Psoas muscle (tissue), 8 donors: Measurements from ENCODE around the gene SENP7. TPM values are rescaled to one million over a fixed set of nuclear protein-coding genes. Genes with fewer than 3 reads are reported as not detected.

Experiments used
- ATAC-seq, 4 donors: fragments of 200-7000 bp; cut with Tn5 transposase; one replicate each; pipeline ENCODE4 v1.9.1; 2020; ENCODE audit warnings: moderate library complexity in 3 of 4, mild to moderate bottlenecking in 2 of 4
- DNase-seq, 2 donors: peaks; one replicate each; pipeline ENCODE4 v3.0.0-alpha.2; 2020
- H3K27ac ChIP-seq: fragments of 200-600 bp; one replicate; pipeline ENCODE4 v1.8.0; 2022
- H3K27me3 ChIP-seq, 3 donors: fragments of 200-600 bp in 1 of 3; one replicate each; pipeline versions ENCODE4 v1.6.1 to v1.8.0; 2013 to 2022; ENCODE audit warnings: low read length in 2 of 3, mild to moderate bottlenecking in 2 of 3, moderate library complexity in 1 of 3; ENCODE audit not compliant: insufficient read depth in 3 of 3
- H3K36me3 ChIP-seq, 2 donors: fragments of 200-600 bp in 1 of 2; one replicate each; pipeline versions ENCODE4 v1.6.1 to v1.8.0; 2013 to 2022; ENCODE audit warnings: low read depth in 1 of 2, mild to moderate bottlenecking in 1 of 2, moderate library complexity in 1 of 2; ENCODE audit not compliant: insufficient read depth in 1 of 2
- H3K4me1 ChIP-seq: fragments of 200-600 bp; one replicate; pipeline ENCODE4 v1.8.0; 2022
- H3K4me3 ChIP-seq: fragments of 200-600 bp; one replicate; pipeline ENCODE4 v1.8.0; 2022; ENCODE audit warnings: mild to moderate bottlenecking
- H3K9me3 ChIP-seq: fragments of 200-600 bp; one replicate; pipeline ENCODE4 v1.8.0; 2022
- WGBS, 3 donors: extraction: QIAGEN DNeasy Blood & Tissue Kit; methylation state at CpG; one replicate each; pipeline versions ENCODE4 v1.1.6 to v1.1.7; 2013; 5-methylcytosine and 5-hydroxymethylcytosine counted together
- intact Hi-C, 2 donors: fragments of 100-400 bp; cut with DNase I; formaldehyde crosslinking; loops; one replicate each; pipeline versions ENCODE4 v1.11.0 to v1.14.2; 2022
- polyA plus RNA-seq, 3 donors: library from polyadenylated mRNA; stranded (reverse); fragments of 200-250 nt; gene quantifications; one replicate each; pipeline ENCODE4 v1.2.3, GENCODE V29; 2013
- total RNA-seq, 4 donors: library from RNA; stranded (reverse); fragmentation: NEBNext Ultra II Directional in 2 of 4; extraction: Animal tissue kit (Norgen Biotek cat#: 25700) in 2 of 4; gene quantifications; one replicate each; pipeline versions ENCODE4 v1.2.1 to v1.2.4, GENCODE V29; 2021 to 2023
- TF ChIP-seq, protein P1 (sequence below): fragments of 200-600 bp; IDR thresholded peaks from one replicate; pipeline ENCODE4 v1.8.0; 2022; ENCODE audit warnings: antibody characterized with exemption
- donor health status: healthy with polysubstance abuse.
- donor health status: DM: no; HTN: no; CAD: no; lungs with moderate emphysema.
- donor health status: Bipolar disorder and iron deficiency.
- donor health status: healthy.
- donor health status: DM: yes; HTN: yes; CAD: no.
- donor health status: DM: no; HTN: no; CAD: no.
- donor health status: DM: no; HTN: no; CAD: no.
- donor health status: DM: yes; HTN: yes; CAD: no.

The SENP7 gene
- total and polyA plus RNA-seq, 7 donors = 4.2 to 8.7 (median 7.7) TPM

- intact Hi-C loops = no loop called here
- WGBS, 3 donors = 38 to 59% (median 54%) methylated on average over 2 of the region's 2 CpGs
- TF ChIP-seq, protein P1, sequence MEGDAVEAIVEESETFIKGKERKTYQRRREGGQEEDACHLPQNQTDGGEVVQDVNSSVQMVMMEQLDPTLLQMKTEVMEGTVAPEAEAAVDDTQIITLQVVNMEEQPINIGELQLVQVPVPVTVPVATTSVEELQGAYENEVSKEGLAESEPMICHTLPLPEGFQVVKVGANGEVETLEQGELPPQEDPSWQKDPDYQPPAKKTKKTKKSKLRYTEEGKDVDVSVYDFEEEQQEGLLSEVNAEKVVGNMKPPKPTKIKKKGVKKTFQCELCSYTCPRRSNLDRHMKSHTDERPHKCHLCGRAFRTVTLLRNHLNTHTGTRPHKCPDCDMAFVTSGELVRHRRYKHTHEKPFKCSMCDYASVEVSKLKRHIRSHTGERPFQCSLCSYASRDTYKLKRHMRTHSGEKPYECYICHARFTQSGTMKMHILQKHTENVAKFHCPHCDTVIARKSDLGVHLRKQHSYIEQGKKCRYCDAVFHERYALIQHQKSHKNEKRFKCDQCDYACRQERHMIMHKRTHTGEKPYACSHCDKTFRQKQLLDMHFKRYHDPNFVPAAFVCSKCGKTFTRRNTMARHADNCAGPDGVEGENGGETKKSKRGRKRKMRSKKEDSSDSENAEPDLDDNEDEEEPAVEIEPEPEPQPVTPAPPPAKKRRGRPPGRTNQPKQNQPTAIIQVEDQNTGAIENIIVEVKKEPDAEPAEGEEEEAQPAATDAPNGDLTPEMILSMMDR = no peak
Measured at GRCh38 chr3:101531473-101532086, 18.6 kb upstream of the SENP7 start.

GRCh38 chr3:101530686-101531047 is 17.7 kb upstream of the SENP7 start:
- TF ChIP-seq, protein P1 = no peak
- WGBS, 3 donors = 71 to 79% (median 72%) methylated on average over 2 of the region's 2 CpGs

More at GRCh38 chr3:101531473-101532086, 18.6 kb upstream of the SENP7 start:
- DNase-seq = no peak
- Histone ChIP-seq H3K36me3 (no peaks in the 10 kb centered on the region), H3K4me1 (peaks cover 2% of the 10 kb centered on the region), H3K27ac (no peak overlapping the region), H3K4me3 (no peak overlapping the region), H3K9me3 (no peaks in the 10 kb centered on the region), H3K27me3 (no peaks in the 10 kb centered on the region)
- ATAC-seq = no peak

DNA sequence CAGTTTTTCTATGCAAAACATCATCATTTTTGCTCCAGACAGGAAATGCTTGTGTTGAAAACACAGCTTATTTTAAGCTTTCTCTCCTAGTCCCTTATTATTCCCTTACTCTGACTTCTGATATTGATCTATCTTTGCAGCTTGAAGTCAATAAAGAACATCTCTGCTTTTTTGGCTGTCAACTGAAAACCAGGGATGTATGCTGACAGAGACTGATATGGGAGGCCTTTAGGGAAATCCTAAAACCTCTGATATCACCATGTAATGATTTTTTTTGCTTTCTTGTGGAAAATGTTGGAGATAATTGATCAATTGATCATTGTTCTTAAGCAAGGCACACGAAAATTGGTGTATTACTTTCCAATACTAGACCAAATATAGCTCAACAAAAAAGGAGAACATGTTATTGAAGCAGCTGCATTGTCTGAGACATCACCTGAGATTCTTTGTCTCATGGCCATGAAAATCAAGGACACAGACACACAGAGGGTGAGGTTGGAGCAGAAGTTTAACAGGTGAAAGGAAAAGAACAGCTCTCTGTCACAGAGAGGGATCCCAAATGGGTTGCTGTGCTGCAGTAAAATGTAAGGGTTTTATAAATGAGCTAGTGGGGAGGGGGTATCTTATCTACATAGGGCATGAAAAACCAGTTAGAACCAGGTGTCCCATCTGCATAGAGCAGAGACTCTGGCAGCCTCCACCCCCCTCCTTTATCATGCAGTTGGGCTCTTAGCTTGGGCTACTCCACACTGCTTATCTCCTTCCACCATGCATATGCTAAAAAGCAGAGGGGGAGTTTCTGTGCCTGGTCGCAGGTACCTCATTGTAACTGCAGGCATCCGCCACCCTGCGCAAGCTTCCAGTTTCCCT is 17.0 kb upstream of the SENP7 start:
- TF ChIP-seq, protein P1 = no peak
- intact Hi-C loops = no loop called here
- WGBS, 3 donors = 80 to 86% (median 83%) methylated on average over 4 of the region's 4 CpGs
- DNase-seq (no peak), ATAC-seq (no peak)
- Histone ChIP-seq H3K9me3 (no peaks in the 10 kb centered on the region), H3K27ac (no peak overlapping the region), H3K4me3 (no peak overlapping the region), H3K36me3 (no peaks in the 10 kb centered on the region), H3K27me3 (no peaks in the 10 kb centered on the region), H3K4me1 (peaks cover 2% of the 10 kb centered on the region)

More at GRCh38 chr3:101530686-101531047, 17.7 kb upstream of the SENP7 start:
- Histone ChIP-seq H3K27ac (no peak overlapping the region), H3K36me3 (no peaks in the 10 kb centered on the region), H3K9me3 (no peaks in the 10 kb centered on the region), H3K4me3 (no peak overlapping the region), H3K4me1 (peaks cover 2% of the 10 kb centered on the region), H3K27me3 (no peaks in the 10 kb centered on the region)
- no peak for ATAC-seq
- DNase-seq = no peak
- intact Hi-C loops = no loop called here

DNA sequence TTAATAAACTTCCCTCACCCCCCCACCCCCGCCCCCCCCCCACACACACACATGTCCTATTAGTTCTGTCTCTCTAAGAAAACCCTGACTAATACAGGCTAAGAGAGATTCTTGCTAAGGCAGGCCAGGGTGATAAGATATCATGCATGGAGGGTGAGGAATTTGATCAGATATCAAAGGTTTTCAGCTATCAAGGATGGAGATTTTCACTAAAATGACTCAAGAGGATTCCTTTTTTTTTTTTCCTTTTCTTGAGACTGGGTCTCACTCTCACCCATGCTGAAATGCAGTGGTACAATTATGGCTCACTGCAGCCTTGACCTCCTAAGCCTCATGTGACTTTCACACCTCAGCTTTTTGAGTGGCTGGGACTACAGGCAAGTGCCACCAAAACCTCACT is 14.9 kb upstream of the SENP7 start:
- no peak overlapping the region for H3K27ac ChIP-seq
- H3K4me3 ChIP-seq = no peak overlapping the region
- DNase-seq (no peak), ATAC-seq (no peak)
- WGBS, 3 donors = 17 to 40% (median 23%) methylated on average over 1 of the region's 1 CpG
- H3K36me3 ChIP-seq = no peaks in the 10 kb centered on the region
- no peaks in the 10 kb centered on the region for H3K4me1 ChIP-seq
- no peaks in the 10 kb centered on the region for H3K9me3 ChIP-seq
- TF ChIP-seq, protein P1 = no peak
- H3K27me3 ChIP-seq = no peaks in the 10 kb centered on the region
- intact Hi-C loops = no loop called here
